Gastroesophageal sphincter (tissue), 3 donors: ENCODE data around the gene ADD3.

Experiments used
- CTCF ChIP-seq, 4 experiments: fragments of 200-600 bp in 2 of 4; fragments of 450-650 bp in 2 of 4; sonication (generic) in 1 of 4; IDR thresholded peaks; one replicate each; pipeline ENCODE4 v1.5.1; 2017 to 2019; ENCODE audit warnings: antibody characterized with exemption in 4 of 4, mild to moderate bottlenecking in 2 of 4, moderate library complexity in 2 of 4
- POLR2A ChIP-seq, 2 donors: fragments of 450-650 bp; IDR thresholded peaks; one replicate each; pipeline ENCODE4 v1.6.1; 2017; ENCODE audit warnings: antibody characterized with exemption in 2 of 2, mild to moderate bottlenecking in 2 of 2, moderate library complexity in 1 of 2

- TF ChIP-seq CTCF (IDR thresholded peaks at IDR 0.05) (no peak), POLR2A (IDR thresholded peaks at IDR 0.05) (no peak)
Observed at GRCh38 chr10:109975244-109976190, 32.3 kb upstream of the ADD3 start.
